Upper lobe of left lung (tissue), 6 donors: ENCODE results near the gene STAT3. TPM values are rescaled to one million over a fixed set of nuclear protein-coding genes. Genes with fewer than 3 reads are reported as not detected.

Source experiments
- ATAC-seq, 2 donors: fragments of 200-7000 bp; cut with Tn5 transposase; one replicate each; pipeline ENCODE4 v1.9.1; 2022; ENCODE audit warnings: mild to moderate bottlenecking in 2 of 2, moderate library complexity in 2 of 2; ENCODE audit not compliant: low FRiP score in 2 of 2
- DNase-seq, 2 donors: peaks; one replicate each; pipeline ENCODE4 v3.0.0-alpha.2; 2019 to 2020
- H3K27ac ChIP-seq, 4 donors: fragments of 200-600 bp; sonication (generic); one replicate each; pipeline ENCODE4 v1.5.1; 2016 to 2019
- H3K27me3 ChIP-seq, 4 donors: fragments of 200-600 bp; sonication (generic); one replicate each; pipeline ENCODE4 v1.5.1; 2017 to 2019
- H3K36me3 ChIP-seq, 4 donors: fragments of 200-600 bp; sonication (generic); one replicate each; pipeline ENCODE4 v1.5.1; 2016 to 2019
- H3K4me1 ChIP-seq, 4 donors: fragments of 200-600 bp; sonication (generic); one replicate each; pipeline ENCODE4 v1.5.1; 2018 to 2019
- H3K4me3 ChIP-seq, 4 donors: fragments of 200-600 bp; sonication (generic); one replicate each; pipeline ENCODE4 v1.5.1; 2017 to 2019; ENCODE audit warnings: mild to moderate bottlenecking in 2 of 4, moderate library complexity in 1 of 4
- H3K9me3 ChIP-seq, 4 donors: fragments of 200-600 bp; sonication (generic); one replicate each; pipeline ENCODE4 v1.5.1; 2018 to 2019
- CTCF ChIP-seq, 6 experiments: fragments of 450-650 bp in 4 of 6; fragments of 200-600 bp in 2 of 6; sonication (generic) in 2 of 6; IDR thresholded peaks; one replicate each; pipeline ENCODE4 v1.5.1; 2016 to 2019; ENCODE audit warnings: antibody characterized with exemption in 6 of 6
- EP300 ChIP-seq, 4 donors: sonication (generic); formaldehyde crosslinking; IDR thresholded peaks; one replicate each; pipeline ENCODE4 v1.5.1; 2017; ENCODE audit warnings: antibody characterized with exemption in 4 of 4, control low read depth in 2 of 4
- POLR2A ChIP-seq, 4 donors: fragments of 450-650 bp; IDR thresholded peaks; one replicate each; pipeline ENCODE4 v1.5.1; 2016 to 2017; ENCODE audit warnings: antibody characterized with exemption in 4 of 4, mild to moderate bottlenecking in 2 of 4
- POLR2AphosphoS5 ChIP-seq, 2 donors: sonication (generic); formaldehyde crosslinking; IDR thresholded peaks; one replicate each; pipeline ENCODE4 v1.5.1; 2017; ENCODE audit warnings: antibody characterized with exemption in 2 of 2
- WGBS, 2 donors: methylation state at CpG; one replicate each; pipeline ENCODE4 v1.1.5; 2017 to 2018; 5-methylcytosine and 5-hydroxymethylcytosine counted together
- total RNA-seq, 6 donors: library from RNA; depleted of rRNA in 4 of 6; stranded (reverse); fragments of >200 nt in 4 of 6; gene quantifications; one replicate each; pipeline versions ENCODE4 v1.1.0 to v1.2.1, GENCODE V29; 2016 to 2021
- donor health status: DM: no; HTN: no; CAD: no; lungs with moderate emphysema.
- donor health status: DM: no; HTN: yes; CAD: no; lungs with severe emphysema.

STAT3 gene
- total RNA-seq, 6 donors from 2014 or later: 228 to 335 (median 264) TPM

DNA sequence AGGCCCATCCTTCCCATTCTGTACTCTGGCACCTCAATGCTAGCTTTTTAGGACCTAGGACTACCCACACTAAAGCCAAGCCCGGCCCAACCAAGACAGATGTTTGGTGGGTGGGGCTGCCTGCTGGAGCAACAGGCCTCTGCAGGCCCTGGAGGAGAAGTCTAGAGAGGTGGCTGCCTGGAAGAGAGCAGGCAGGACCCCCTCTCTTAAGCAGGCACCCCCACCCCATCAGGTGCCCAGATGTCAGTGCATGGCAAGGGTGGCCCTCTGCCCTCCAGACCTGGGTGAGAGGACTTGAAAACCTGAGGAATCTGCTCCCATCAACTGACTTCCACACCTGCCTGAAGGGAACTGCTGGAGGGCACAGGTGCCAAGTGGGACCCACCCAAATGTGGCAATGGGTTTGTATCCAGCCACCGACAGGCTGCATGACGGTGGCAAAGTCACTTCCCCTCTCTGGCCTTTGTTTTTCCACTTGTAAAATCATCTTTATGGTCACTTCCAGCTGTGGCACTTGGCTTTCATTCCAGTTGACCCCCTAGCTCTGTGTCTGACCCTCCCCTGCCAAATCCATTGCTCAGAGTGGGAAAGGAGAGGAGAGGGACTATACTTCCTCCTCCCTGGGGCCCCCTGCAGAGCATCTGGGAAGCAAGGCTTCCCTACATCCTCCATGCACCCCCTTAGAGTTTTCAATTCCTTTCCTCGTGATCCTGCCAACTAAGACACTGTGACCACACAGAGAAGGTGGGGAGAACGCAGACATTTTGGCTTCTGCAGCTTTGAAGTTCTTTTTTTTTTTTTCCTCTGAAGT lies 101.6 kb downstream of the STAT3 start:
- Histone ChIP-seq H3K4me1 (peaks cover 34 to 61% (median 41%) of the 10 kb centered on the region in 4 donors), H3K4me3 (peak overlapping the region in 3 of 4 donors; percentile 63 to 86 (median 65)), H3K9me3 (no peaks in the 10 kb centered on the region), H3K36me3 (no peaks in the 10 kb centered on the region), H3K27me3 (no peaks in the 10 kb centered on the region), H3K27ac (peak overlapping the region; percentile 89 to 94 (median 92))
- no peak for DNase-seq
- ATAC-seq: peak in 1 of 2 donors; percentile 30
- TF ChIP-seq POLR2AphosphoS5 (IDR thresholded peaks at IDR 0.05): no peak
- TF ChIP-seq POLR2A (IDR thresholded peaks at IDR 0.05): no peak
- 42 to 47% methylated on average over 5 of the region's 5 CpGs for WGBS, 2 donors

GRCh38 chr17:42285346-42286050 lies 102.7 kb downstream of the STAT3 start:
- no peak for DNase-seq
- ATAC-seq: no peak
- Histone ChIP-seq H3K9me3 (no peaks in the 10 kb centered on the region), H3K27me3 (no peaks in the 10 kb centered on the region), H3K36me3 (no peaks in the 10 kb centered on the region), H3K4me1 (peaks cover 34 to 57% (median 41%) of the 10 kb centered on the region in 4 donors), H3K4me3 (no peak overlapping the region), H3K27ac (no peak overlapping the region)
- TF ChIP-seq CTCF (IDR thresholded peaks at IDR 0.05) (no peak), EP300 (IDR thresholded peaks at IDR 0.05) (no peak), POLR2A (IDR thresholded peaks at IDR 0.05) (no peak)
- WGBS, 2 donors: 94 to 95% methylated on average over 11 of the region's 11 CpGs

DNA sequence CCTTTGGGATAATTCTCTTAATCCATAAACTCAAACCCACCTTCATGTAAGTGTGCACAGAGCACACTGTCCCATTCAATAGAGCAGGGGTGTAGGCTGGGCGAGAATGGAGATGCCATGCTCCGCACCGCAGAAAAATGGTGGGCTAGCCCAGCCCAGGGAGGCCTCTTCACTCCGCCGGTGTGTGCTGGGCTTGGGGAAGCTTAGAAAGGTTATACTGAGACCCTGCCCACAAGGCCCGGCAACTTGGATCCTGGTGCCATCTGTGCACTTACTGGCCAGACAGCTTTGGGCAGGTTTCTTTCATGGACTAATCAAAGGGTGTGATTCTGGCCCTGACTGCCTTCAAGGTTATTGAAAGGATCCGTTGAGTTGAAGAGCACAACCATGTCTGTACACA lies 103.7 kb downstream of the STAT3 start:
- Histone ChIP-seq H3K4me1 (peaks cover 27 to 48% (median 32%) of the 10 kb centered on the region in 4 donors), H3K27me3 (no peaks in the 10 kb centered on the region), H3K27ac (peak overlapping the region in 1 of 4 donors; percentile 57), H3K9me3 (no peaks in the 10 kb centered on the region), H3K4me3 (no peak overlapping the region), H3K36me3 (no peaks in the 10 kb centered on the region)
- no peak for TF ChIP-seq CTCF (IDR thresholded peaks at IDR 0.05)
- TF ChIP-seq POLR2AphosphoS5 (IDR thresholded peaks at IDR 0.05): no peak
- TF ChIP-seq EP300 (IDR thresholded peaks at IDR 0.05): no peak
- TF ChIP-seq POLR2A (IDR thresholded peaks at IDR 0.05): no peak
- 95 to 99% methylated on average over 7 of the region's 7 CpGs for WGBS, 2 donors
- DNase-seq: no peak
- no peak for ATAC-seq

DNA sequence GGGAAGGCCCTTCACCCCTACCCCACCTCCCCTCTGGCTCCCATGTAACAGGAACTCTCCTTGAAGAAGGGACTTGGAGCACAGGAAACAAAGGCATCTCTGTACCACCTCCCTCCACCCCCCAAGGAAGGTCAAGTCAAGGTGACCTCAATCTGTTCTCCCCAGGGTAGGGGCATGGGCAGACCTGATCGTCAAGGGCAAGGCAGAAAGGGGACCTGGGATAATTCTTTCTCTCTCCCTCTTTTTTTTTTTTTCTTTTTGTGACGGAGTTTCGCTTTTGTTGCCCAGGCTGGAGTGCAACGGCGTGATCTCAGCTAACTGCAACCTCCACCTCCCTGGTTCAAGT lies 104.2 kb downstream of the STAT3 start:
- H3K4me1 ChIP-seq: peaks cover 25 to 42% (median 27%) of the 10 kb centered on the region in 4 donors
- no peak overlapping the region for H3K4me3 ChIP-seq
- DNase-seq: no peak
- H3K36me3 ChIP-seq: no peaks in the 10 kb centered on the region
- ATAC-seq: no peak
- no peaks in the 10 kb centered on the region for H3K9me3 ChIP-seq
- no peaks in the 10 kb centered on the region for H3K27me3 ChIP-seq
- 94 to 99% methylated on average over 5 of the region's 5 CpGs for WGBS, 2 donors
- peak overlapping the region; percentile 26 to 78 (median 52) for H3K27ac ChIP-seq
- no peak for TF ChIP-seq POLR2A (IDR thresholded peaks at IDR 0.05)
- TF ChIP-seq CTCF (IDR thresholded peaks at IDR 0.05): no peak
- no peak for TF ChIP-seq EP300 (IDR thresholded peaks at IDR 0.05)
- no peak for TF ChIP-seq POLR2AphosphoS5 (IDR thresholded peaks at IDR 0.05)

GRCh38 chr17:42283241-42284023 lies 104.8 kb downstream of the STAT3 start:
- ATAC-seq: no peak
- DNase-seq: no peak
- Histone ChIP-seq H3K36me3 (no peaks in the 10 kb centered on the region), H3K4me1 (peaks cover 22 to 37% (median 26%) of the 10 kb centered on the region in 4 donors), H3K9me3 (no peaks in the 10 kb centered on the region), H3K4me3 (no peak overlapping the region), H3K27ac (peak overlapping the region; percentile 26 to 78 (median 52)), H3K27me3 (no peaks in the 10 kb centered on the region)
- TF ChIP-seq EP300 (IDR thresholded peaks at IDR 0.05) (peak in 1 of 4 donors; percentile 27), CTCF (IDR thresholded peaks at IDR 0.05) (no peak), POLR2AphosphoS5 (IDR thresholded peaks at IDR 0.05) (peak; percentile 31 to 49), POLR2A (IDR thresholded peaks at IDR 0.05) (no peak)
- 78% methylated on average over 7 of the region's 7 CpGs for WGBS, 2 donors
